HG02763 (cell line): ENCODE measurements around the gene PARD3B.

Experiments
- ATAC-seq: cut with Tn5 transposase; IDR thresholded peaks from one replicate; pipeline ENCODE4 v1.9.1; 2021; ENCODE audit warnings: mild to moderate bottlenecking, moderate library complexity; ENCODE audit not compliant: unreplicated experiment

PARD3B gene

DNA sequence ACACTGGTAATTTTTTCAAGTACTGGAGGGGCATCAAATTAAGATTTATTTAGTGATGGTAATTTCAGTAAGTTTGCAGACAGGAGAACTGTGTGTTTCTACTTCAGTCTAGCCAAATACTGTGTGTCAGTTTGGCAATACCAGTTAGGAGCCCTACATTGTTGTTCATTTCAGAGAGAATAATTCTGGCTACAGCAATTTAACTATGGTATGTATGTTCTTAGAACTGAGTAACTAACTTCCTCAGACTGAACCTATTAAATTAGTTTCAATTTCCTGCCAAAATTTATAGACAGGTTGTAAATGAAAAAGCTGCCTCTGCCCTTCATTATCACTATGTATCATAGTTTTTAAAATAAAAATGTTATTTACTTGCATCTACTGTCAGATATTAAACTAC is 332.4 kb downstream of the PARD3B start:
- ATAC-seq, result no peak

GRCh38 chr2:204880928-204881327 is 335.7 kb downstream of the PARD3B start:
- ATAC-seq, result no peak

- ATAC-seq, result no peak
These were observed 336.4 kb downstream of the PARD3B start for GRCh38 chr2:204881655-204882054.

GRCh38 chr2:204885747-204886146 is 340.5 kb downstream of the PARD3B start:
- no peak for ATAC-seq

GRCh38 chr2:204886713-204887112 is 341.4 kb downstream of the PARD3B start:
- ATAC-seq, result no peak

GRCh38 chr2:204888222-204888621 is 342.9 kb downstream of the PARD3B start:
- no peak for ATAC-seq

DNA sequence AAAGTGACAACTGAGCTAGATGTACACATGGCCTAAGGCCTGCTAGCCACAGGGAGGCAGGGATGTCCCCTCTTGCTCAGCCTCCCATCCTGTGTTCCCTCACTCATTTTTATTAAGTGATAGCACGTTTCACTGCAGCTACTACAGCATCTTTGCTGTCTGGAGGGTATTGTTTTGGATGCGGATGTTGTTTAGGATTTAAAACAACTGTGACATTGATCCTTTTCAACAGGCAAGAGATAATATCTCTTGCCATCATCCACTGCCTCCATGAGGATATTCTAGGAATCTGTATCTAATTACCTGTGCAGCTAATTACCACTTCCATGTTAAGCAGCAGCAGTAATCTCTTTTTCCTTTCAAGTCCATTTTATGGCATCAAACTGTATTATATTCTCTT is 345.4 kb downstream of the PARD3B start:
- ATAC-seq, result no peak

- no peak for ATAC-seq
These were observed 346.5 kb downstream of the PARD3B start for GRCh38 chr2:204891739-204892138.

DNA sequence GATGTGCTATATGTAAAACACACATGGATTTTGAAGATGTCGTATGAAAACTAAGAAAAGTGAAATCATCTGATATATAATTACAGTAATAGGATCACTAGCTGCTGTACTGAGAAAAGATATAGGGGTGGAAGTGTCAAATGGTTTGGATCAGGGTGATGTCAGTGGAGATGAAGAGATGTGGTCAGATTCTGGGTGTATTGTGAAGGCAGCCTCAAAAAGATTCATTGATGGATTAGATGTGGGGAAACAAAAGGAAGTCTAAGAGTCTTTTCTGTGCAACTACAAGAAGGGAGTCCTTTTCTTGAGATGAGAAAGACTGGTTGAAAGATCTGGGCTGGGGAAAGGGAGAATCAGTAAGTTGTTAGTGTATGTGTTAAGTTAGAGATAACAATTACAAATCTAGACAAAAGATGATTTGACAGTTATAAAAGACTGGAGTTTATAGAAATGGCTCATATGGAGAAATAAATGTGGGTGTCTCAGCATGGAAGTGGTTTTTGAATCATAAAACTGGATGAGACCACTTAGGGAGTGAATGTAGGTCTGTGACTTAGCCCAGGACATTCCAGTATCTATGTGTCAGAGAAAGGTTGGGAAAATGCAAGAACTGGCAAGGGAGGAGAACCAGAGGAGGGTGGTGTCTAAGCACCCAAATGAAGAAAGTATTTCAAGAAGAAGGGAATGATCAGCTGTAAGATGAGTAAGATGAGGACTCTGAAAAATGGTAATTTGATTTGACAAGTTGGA is 347.4 kb downstream of the PARD3B start:
- ATAC-seq, result no peak

GRCh38 chr2:204896146-204896545 is 350.9 kb downstream of the PARD3B start:
- no peak for ATAC-seq

- no peak for ATAC-seq
These were observed 352.3 kb downstream of the PARD3B start for GRCh38 chr2:204897561-204897960.

DNA sequence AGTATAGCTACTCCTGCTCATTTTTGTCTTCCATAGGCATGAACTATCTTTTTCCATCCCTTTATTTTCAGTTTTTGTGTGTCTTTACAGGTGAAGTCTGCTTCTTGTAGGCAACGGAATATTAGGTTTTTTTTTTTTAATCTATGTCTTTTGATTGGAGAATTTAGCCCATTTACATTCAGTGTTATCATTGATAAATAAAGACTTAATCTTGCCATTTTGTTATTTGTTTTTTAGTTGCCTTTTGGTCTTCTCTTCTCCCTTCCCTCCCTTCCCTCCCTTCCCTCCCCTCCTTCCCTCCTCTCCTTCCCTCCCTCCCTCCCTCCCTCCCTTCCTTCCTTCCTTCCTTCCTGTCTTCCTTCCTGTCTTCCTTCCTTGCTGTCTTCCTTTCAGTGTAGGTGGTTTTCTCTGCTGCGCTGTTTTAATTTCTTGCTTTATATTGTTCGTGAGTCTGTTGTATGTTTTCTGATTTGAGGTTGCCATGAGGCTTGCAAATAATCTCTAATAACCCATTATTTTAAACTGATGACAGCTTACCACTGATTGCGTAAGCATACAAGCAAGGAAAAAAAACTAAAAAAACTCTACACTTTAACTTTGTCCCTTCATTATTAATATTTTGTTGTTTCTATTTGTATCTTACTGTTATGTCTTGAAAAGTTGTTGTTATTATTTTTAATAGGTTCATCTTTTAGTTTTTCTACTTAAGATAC is 353.8 kb downstream of the PARD3B start:
- ATAC-seq, result no peak

DNA sequence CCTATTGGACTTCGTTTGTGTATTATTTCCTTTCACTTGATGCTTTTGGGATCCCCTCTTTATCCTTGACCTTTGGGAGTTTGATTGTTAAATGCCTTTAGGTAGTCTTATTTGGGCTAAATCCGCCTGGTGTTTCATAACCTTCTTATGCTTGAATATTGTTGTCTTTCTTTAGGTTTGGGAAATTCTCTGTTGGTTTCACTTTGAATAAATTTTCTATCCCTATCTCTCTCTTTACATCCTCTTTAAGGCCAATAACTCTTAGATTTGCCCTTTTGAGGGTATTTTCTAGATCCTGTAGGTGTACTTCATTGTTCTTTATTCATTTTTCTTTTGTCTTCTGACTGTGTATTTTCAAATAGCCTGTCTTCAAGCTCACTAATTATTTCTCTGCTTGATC is 354.7 kb downstream of the PARD3B start:
- no peak for ATAC-seq

DNA sequence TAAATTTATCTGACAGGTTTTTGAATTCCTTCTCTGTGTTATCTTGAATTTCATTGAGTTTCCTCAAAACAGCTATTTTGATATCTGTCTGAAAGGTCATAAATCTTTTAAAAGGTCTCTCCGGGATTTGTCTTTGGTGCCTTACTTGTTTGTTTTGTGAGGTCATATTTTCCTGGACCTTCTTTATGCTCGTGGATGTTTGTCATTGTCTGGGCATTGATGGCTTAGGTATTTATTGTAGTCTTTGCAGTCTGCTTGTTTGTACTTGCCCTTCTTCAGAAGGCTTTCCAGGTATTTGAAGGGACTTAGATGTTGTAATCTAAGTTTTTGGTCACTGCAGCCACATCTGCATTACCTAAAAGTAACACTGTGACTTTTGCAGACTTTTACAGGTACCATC is 355.2 kb downstream of the PARD3B start:
- ATAC-seq, result no peak

DNA sequence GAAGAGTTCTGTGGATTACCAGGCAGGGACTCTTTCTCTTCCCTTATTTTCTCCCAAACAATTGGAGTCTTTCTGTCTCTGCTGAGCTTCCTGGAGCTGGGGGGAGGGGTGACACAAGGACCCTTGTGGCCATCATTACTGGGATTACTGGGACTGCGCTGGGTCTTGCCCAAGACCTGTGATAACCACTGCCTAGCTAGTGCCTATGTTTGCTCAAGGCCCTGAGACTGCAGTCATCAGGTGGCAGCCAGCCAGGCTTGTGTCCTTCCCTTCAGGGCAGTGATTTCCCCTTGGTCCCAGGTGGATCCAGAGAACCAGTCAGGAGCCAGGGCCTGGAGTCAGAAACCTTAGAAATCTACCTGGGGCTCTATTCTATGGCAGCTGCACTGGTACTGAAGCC is 355.6 kb downstream of the PARD3B start:
- no peak for ATAC-seq

DNA sequence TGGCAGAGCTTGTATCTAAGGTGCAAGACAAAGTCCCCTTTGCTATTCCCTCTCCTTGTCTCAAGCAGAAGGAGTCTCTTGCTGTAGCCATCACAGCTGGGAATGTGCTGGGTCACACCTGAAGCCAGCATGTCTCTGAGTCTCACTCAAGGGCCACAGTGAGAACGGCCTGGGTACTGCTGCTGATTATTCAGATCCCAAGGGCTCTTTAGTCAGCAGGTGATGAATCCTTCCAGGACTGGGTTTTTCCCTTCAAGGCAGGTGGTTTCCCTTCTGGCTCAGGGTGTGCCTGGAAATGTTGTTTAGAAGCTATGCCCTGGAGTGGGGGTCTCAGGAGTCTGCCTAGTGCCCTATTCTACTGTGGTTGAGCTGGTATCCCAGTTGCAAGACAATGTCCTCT is 356.3 kb downstream of the PARD3B start:
- no peak for ATAC-seq

DNA sequence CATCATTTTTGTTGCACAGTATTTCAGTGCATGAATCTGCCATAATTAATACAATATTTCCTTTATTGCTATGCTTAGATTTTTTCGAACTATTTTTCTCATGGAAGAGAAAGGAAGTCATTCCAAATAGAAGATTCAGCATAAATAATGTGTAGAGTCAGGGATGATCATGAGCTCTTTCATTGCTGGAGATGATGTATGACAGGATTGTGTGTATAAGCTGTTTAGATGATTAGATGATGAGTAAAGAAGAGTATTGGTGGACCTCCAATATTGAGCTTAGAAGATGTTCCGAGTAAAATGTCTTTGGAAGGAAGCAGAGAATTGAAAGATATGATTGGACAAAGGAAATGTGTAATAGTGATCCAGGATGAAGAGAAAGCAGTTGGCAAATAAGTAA is 364.5 kb downstream of the PARD3B start:
- no peak for ATAC-seq

GRCh38 chr2:204913312-204913711 is 368.0 kb downstream of the PARD3B start:
- no peak for ATAC-seq

GRCh38 chr2:204913854-204914464 is 368.7 kb downstream of the PARD3B start:
- ATAC-seq, result no peak

- ATAC-seq, result no peak
These were observed 369.4 kb downstream of the PARD3B start for GRCh38 chr2:204914708-204915107.

- ATAC-seq, result no peak
These were observed 371.9 kb downstream of the PARD3B start for GRCh38 chr2:204917089-204917701.

DNA sequence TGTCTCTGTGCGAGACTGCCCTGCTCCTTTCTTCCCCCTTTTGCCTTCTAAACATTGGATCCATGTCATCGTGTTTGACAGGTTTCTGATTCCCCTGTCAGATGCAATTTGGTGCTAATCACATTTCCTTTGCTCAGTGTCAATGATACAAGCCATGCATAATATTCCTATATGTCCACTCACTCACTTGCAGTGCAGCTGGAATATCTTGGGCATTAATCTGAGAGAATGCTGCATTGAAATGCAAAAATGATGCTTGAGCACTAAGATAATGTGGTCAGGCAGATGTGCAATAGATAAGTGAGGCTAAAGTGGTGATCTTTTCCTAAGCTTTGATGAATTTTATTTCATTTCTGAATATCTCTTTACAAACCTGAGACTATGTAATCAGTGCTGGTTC is 375.5 kb downstream of the PARD3B start:
- ATAC-seq, result no peak
